NAMALWA (cell line): ENCODE measurements around the gene PNMA8B.
A peak's percentile ranks its signal among the peaks of the same experiment; 100 is the strongest.
"Not testable (repeated sequence)": the region's sequence is repeated elsewhere in the genome, so short reads cannot be mapped to it uniquely, and the experiment has no call there.

ENCODE experiments used
- DNase-seq: peaks from one replicate; pipeline ENCODE4 v3.0.0-alpha.2; 2015; ENCODE audit warnings: low spot score

PNMA8B gene

DNA sequence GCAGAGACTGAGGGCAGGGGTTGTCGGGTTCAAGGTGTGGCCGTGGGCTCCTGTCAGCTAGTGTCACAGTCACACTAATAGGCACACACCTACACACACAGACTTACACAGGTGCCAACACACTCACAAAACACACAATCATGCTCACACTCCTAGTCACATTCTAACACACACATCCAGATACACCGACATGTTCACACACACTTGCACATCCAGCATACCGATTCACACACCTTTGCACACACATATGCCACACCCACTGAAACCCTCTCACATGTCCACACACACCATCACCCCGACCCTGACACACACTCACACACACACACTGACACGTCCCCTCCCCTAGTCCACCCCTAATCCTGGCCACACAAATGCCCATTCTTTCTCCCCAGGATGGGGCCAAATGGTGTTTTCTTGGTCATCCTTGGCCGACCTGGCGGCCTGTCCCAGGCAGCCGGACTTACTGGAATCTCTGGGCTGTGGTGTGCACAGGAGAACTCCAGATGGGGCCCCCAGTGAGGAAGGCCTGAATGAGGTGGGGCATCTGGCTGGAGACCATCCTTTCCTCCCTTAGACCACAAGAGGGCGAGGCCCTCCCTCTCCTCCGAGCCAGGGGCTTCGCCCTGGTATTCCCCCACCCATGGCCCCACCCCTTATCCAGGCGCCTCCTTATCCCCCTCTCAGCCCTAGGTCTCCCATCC, 19.1 kb upstream of the PNMA8B start:
- no peak for DNase-seq

DNA sequence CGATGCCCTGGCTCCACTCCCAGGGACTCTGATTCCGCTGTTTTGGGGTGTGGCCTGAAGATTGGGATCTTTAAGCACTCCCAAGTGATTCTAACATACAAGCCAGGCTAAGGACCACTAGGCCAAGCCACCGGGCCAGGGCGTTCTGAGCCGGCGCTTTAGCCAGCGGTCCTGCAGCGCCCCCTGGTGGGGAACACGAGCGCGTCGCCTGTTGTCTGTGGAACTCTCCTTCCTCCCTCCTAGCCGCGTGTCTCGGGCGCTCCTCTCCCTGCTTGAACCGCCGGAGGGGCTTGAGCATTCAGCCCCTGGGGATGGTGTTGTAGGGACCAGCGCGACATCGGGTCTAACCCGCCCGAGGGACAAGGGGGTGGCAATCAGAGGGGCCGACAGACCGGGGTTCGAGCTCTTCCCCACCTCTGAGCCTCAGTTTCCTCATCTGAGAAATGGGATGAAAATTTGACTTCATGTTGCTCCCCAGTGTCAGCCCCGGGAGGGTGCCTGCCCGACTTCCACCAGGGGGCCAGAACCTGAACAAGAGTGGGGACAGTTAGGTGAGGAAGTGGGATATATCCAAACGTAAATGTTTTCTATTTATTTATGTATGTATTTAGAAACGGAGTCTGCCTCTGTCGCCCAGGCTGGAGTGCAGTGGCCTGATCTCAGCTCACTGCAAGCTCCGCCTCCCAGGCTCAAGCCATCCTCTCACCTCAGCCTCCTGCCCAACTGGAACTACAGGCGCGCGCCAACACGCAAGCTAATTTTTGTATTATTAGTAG, 18.0 kb upstream of the PNMA8B start:
- peak; percentile 75 for DNase-seq

DNA sequence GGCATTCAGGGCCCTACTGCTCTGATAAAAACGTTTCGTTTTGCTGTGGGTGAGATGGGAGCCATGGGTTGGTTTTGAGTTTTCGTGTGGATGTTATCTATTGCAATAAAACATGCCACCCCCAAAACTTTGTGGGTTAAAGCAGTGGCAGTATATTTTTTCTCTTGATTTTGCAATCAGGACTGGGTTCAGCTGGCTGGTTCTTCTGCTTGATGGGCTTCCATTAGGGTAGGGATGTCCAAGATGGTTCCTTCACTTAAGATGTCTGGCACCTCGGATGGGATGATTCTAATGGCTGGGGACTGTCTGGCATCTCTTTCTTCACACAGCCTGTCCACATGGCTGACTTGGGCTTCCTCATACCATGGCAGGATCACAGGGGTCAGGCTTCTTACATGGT, 15.6 kb upstream of the PNMA8B start:
- DNase-seq = no peak

- no peak for DNase-seq
These were observed 12.5 kb upstream of the PNMA8B start for GRCh38 chr19:46508206-46508605.

- DNase-seq = no peak
These were observed 8.3 kb upstream of the PNMA8B start for GRCh38 chr19:46503848-46504453.

DNA sequence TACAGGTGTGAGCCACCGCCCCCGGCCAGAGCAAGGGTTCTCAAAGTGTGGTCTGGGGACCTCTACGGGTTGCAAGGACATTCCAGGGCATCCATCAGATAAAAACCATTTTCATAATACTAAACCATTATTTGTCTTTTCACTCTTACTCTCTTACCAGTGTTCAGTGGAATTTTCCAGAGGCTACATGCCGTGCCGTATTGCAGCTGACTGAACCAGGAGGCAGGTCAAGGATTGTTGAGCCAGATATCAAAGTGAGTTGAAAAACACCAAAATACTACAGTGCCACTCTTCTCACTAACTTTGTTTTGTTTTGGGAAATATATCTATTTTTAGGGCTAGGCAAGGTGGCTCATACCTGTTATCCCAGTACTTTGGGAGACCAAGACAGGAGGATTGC, 7.2 kb upstream of the PNMA8B start:
- DNase-seq = no peak

GRCh38 chr19:46499692-46500091, 4.0 kb upstream of the PNMA8B start:
- no peak for DNase-seq

GRCh38 chr19:46497773-46498172, 2.1 kb upstream of the PNMA8B start:
- no peak for DNase-seq

DNA sequence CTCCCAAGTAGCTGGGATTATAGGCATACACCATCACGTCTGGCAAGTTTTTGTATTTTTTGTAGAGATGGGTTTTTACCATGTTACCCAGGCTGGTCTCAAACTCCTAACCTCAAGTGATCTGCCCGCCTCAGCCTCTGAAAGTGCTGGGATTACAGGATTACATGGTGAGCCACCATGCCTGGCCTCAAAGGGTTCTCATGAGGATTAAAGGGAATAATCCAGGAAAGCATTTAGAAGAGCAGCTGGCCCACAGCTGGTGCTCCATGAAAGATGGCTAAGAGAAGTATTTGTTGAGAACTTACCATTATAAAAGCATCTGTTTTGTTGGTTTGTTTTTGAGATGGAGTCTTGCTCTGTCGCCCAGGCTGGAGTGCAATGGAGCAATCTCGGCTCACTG, 1.2 kb upstream of the PNMA8B start:
- not testable (repeated sequence) for DNase-seq

- no peak for DNase-seq
These were observed 637 bp upstream of the PNMA8B start for GRCh38 chr19:46496304-46496703.

GRCh38 chr19:46494941-46495785, 504 bp downstream of the PNMA8B start:
- no peak for DNase-seq

DNA sequence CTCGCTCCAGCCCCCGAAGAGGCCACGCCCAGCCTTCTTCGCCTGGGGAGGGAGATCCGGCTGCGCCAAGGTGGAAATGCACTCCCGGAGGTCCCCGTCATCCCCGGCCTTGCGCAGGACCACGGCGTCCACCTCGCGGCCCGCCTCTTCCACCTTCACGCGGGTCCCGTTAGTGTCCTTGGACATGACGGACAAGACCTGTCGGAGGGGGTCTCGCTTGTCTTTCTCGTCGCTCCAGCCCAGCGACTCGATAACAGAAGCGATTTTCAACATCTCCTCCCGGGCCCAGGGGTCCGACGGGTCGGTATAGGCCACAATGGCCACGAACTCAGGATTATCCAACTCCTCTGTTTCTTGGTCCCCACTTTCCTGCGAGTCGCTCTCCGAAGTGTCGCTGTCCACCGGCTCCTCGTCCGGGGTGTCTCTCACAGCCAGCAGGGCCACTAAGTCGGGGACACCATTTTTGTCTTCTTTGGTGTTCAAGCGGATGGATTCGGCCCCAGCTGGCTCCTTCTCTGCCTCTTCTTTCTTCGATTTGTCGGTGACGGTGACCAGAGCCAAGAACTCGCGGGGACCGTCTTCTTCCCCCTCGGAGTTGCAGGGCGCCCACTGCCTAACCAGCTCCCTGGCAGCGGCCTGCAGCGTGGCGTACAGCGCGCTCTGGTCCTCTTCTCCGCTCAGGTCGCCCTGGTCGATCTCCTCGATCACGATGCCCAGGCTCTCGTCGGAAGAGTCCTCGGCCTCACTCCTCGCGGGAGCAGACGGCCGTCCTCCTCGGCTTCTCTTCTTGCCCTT, 1.3 kb downstream of the PNMA8B start:
- DNase-seq = no peak

- no peak for DNase-seq
These were observed 2.2 kb downstream of the PNMA8B start for GRCh38 chr19:46493236-46494145.

DNA sequence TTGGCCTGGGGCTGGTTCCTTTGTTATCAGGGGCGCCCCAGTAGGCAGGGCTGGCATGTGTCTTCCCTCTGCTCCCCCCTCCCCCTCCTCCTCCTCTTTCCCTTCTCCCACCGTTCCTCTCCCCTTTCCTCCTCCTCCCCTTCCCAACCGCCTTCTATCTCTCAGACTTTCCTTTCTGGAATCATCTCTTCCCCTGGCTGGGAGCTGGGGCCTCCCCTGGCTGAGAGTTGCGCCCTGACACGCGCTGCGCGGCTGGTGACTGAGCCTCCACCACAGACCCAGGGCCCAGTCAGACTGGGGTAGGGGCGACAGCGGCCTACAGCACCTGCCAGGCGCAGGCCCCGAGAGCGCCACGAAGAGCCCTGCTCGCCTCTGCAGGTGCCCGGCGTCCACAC, 2.8 kb downstream of the PNMA8B start:
- no peak for DNase-seq

- no peak for DNase-seq
These were observed 3.5 kb downstream of the PNMA8B start for GRCh38 chr19:46491975-46492682.

DNA sequence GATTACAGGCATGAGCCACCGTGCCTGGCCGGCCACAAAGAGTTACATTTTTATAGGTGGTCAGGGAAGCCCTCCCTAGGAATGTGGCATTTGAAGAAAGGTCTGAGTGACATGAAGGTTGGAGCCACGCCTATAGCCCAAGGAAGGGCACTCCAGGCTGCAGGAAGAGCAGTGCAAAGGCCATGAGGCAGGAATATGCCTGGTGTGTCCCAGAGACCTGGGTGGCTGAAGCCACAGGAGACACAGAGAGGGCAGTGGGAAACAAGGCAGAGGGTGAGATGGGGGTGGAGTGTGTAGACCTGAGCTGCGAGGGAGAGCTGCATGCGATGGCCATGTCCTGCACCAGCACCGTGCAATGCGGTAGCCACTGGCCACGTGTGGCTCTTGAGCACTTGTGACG, 4.9 kb downstream of the PNMA8B start:
- DNase-seq = no peak

DNA sequence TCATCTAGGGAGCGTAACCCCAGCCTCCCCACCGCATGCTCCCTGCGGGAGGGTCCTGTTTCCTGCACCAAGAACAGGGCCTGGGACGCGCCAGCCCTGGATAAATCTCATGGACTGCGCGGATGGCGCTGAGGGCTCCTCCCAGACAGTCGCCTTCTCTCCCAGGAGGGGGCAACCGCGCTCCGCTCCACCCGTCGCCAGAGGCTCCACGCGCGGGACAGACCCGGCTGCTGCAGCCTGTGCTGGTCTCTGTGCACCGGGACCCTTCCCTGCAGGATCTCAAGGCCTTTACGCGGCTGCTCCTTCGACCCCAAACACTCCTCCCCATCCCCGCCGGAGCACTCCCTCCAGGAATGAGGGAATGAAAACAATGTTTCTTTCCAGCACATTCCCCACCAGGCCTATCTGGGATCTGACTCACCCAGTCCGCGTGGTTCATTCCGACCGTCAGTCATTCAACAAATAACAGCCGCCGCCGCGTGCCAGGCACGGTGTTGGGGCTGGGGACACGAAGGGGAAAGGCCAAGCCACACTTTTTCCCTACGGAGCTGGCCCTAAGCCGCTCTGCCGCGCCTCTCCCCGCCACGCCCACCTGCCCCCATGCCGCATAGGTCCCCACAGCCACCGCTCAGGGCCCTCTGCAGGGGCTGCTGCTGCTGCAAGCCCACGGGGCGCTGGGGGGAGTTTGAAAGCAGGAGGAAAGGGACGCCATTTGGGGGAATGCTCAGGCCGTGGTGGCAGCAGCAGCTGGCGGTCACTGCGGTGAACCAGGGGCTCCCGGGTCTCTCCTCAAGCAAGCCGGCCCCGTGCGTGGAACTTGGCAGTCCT, 6.0 kb downstream of the PNMA8B start:
- no peak for DNase-seq

DNA sequence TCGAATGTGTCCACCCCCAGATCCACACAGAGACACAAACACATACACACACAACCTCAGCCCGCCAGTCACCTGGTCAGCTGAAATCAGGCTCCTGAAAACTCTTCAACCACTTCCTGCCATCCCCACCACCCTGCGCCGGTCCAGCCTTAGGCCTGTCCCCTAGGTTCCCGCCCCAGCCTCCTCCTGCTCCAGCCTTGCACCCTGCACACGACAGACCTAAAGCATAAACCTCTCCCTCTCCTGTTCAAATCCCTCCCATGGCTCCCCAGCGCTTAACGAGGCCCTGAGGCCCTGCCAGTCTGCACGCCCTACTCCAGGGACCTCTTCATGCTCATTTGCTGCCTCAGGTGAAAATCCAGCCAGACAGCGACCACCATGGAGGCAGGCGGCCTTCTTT, 7.1 kb downstream of the PNMA8B start:
- DNase-seq = peak; percentile 26
